Omental fat pad (tissue), 4 donors: ENCODE data around the gene LYG2. TPM values are rescaled to one million over a fixed set of nuclear protein-coding genes. Genes with fewer than 3 reads are reported as not detected.
"Not testable (repeated sequence)": the region's sequence is repeated elsewhere in the genome, so short reads cannot be mapped to it uniquely, and the experiment has no call there.

Experiments
- ATAC-seq: fragments of 150-250 bp; one replicate; pipeline ENCODE4 v1.9.1; 2016; ENCODE audit warnings: mild to moderate bottlenecking, moderate library complexity; ENCODE audit not compliant: low FRiP score
- DNase-seq: peaks from one replicate; pipeline ENCODE4 v3.0.0-alpha.2; 2019; ENCODE audit warnings: low spot score
- CTCF ChIP-seq, 3 donors: fragments of 450-650 bp; IDR thresholded peaks; one replicate each; pipeline ENCODE4 v1.5.1; 2016 to 2017; ENCODE audit warnings: antibody characterized with exemption in 3 of 3, mild to moderate bottlenecking in 3 of 3, moderate library complexity in 2 of 3
- total RNA-seq, 4 donors: library from RNA; depleted of rRNA; stranded (reverse); fragments of >200 nt; gene quantifications; one replicate each; pipeline ENCODE4 v1.1.0, GENCODE V29; 2016

Gene LYG2
- total RNA-seq, 4 donors from 2014 or later, result not detected

GRCh38 chr2:99240431-99240830 is 15.0 kb downstream of the LYG2 start:
- DNase-seq, result no peak
- TF ChIP-seq CTCF (IDR thresholded peaks at IDR 0.05), result no peak
- ATAC-seq, result no peak

- DNase-seq (no peak), ATAC-seq (no peak)
- TF ChIP-seq CTCF (IDR thresholded peaks at IDR 0.05), result no peak
These were observed 16.9 kb downstream of the LYG2 start for GRCh38 chr2:99238599-99238998.

- not testable (repeated sequence) for ATAC-seq, DNase-seq
These were observed 22.3 kb downstream of the LYG2 start for GRCh38 chr2:99233177-99233576.

GRCh38 chr2:99217929-99218501 is 37.5 kb downstream of the LYG2 start:
- ATAC-seq (no peak), DNase-seq (no peak)
- TF ChIP-seq CTCF (IDR thresholded peaks at IDR 0.05), result no peak

GRCh38 chr2:99216096-99216495 is 39.4 kb downstream of the LYG2 start:
- no peak for TF ChIP-seq CTCF (IDR thresholded peaks at IDR 0.05)
- ATAC-seq (no peak), DNase-seq (no peak)

GRCh38 chr2:99205491-99205890 is 50.0 kb downstream of the LYG2 start:
- ATAC-seq (no peak), DNase-seq (no peak)
- TF ChIP-seq CTCF (IDR thresholded peaks at IDR 0.05), result no peak

GRCh38 chr2:99201959-99202678 is 53.3 kb downstream of the LYG2 start:
- no peak for TF ChIP-seq CTCF (IDR thresholded peaks at IDR 0.05)
- ATAC-seq (no peak), DNase-seq (no peak)
